HEK293 (cell line): ENCODE measurements around the gene CIAO2A.

Experiments
- OVOL3 ChIP-seq: fragments of 450-650 bp; formaldehyde crosslinking; IDR thresholded peaks from 2 replicates; pipeline ENCODE4 v1.5.1; 2016; ENCODE audit warnings: missing biosample characterization, missing genetic modification characterization
- ZNF302 ChIP-seq: fragments of 450-650 bp; formaldehyde crosslinking; IDR thresholded peaks from 2 replicates; pipeline ENCODE4 v1.5.1; 2016; ENCODE audit warnings: missing biosample characterization, missing genetic modification characterization, low read depth

GRCh38 chr15:64137226-64137833, 43.7 kb upstream of the CIAO2A start:
- TF ChIP-seq OVOL3 (no peak), ZNF302 (tag by site-specific recombination) (no peak)
